Fibroblast of skin of right biceps (primary cell): ENCODE measurements around the gene FPGT.
"Not testable (repeated sequence)": the region's sequence is repeated elsewhere in the genome, so short reads cannot be mapped to it uniquely, and the experiment has no call there.

Source experiments
- DNase-seq: peaks from one replicate; pipeline ENCODE4 v3.0.0-alpha.2; 2013

Gene FPGT

DNA sequence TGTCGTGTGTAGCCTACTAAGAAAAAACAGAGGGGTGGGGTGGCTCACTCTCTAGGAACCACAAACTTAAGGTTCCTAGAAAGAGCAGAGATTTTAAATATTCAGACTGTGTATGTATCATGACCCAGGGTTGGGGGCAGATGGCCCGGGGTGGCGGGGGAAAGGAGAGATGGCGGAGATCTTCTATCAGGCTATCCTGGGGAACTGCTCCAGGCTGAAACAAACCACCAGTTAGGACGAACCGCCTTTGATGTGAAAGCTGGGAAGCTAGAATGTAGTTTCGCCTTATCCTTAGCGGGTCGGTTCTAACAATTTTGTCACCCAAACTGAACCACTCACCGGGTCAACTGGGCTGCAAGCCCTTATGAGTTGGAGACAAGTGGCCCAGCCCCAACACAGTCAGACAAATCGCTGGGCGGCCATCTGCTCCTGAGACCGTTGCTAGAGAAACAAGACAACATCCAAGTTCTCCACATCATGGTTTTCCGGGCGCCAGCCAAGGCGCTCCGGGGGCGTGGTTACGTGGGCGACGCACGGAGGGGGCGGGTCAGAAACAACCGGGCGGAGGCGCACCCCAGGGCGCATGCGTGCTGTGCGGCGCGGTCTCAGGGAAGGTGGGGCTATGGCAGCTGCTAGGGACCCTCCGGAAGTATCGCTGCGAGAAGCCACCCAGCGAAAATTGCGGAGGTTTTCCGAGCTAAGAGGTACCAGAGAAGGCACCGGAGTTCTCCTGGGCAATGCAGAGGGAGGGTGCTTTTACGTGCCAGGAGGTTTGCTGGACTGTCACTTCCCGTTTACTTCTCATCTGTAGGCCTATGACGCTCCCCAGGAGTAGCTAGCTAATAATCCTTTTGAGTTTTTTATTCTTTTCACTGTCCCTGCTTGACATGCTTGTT, at the start of gene FPGT, which contains the start of gene LRRIQ3:
TSS of gene FPGT (plus strand) at position 586 of the 896 bp plus-strand sequence. CDS start at position 623, 37 bp downstream.
TSS of gene LRRIQ3 (minus strand) at position 520 of the 896 bp plus-strand sequence. CDS start 14,492 bp downstream, outside the sequence.
- peak; percentile 93 for DNase-seq

DNA sequence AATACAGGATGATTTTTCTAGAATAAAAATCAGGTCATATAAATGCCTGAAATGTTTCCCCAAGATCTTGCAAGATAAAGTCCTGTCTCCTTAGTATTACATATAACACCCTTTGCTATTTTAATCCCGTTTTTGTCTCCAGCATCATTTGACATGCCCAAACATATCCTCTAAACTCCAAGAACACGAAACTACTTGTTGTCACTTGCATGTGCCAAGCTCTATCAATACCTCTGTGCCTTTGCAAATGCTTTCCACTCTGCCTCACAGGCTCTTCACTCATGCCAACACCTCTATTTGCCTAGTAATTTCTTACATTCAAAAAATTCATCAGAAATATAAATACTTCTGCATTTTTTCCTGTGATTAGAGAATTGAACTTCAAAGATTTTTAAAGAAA, 38.0 kb upstream of the FPGT start:
- no peak for DNase-seq

- DNase-seq: no peak
These were observed 36.5 kb upstream of the FPGT start for GRCh38 chr1:74161497-74161896.

- no peak for DNase-seq
These were observed 35.7 kb upstream of the FPGT start for GRCh38 chr1:74162333-74162732.

GRCh38 chr1:74174423-74174822, 23.6 kb upstream of the FPGT start:
- not testable (repeated sequence) for DNase-seq

GRCh38 chr1:74180490-74180889, 17.6 kb upstream of the FPGT start:
- DNase-seq: peak; percentile 20

- peak; percentile 22 for DNase-seq
These were observed 4.1 kb upstream of the FPGT start for GRCh38 chr1:74193908-74194307.

DNA sequence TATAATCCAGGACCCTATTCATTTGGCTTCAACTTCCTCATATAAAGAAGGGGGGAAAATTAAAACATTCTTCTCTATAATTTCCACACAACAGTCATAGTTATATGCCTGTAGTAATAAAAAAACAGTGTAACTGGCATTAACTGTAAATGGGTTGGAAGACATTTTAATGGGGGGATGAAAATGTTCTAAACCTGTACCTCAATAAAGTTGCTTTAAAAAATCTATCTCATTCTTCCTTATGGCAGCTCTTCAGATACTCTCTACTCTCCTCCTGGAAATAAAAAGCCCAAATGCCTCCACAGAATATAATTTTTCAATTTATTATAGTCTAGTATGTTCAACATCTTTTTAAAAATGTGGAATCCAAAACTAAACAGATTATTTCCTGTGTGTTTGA, 2.7 kb upstream of the FPGT start:
- no peak for DNase-seq

- no peak for DNase-seq
These were observed 787 bp upstream of the FPGT start for GRCh38 chr1:74197255-74197654.

DNA sequence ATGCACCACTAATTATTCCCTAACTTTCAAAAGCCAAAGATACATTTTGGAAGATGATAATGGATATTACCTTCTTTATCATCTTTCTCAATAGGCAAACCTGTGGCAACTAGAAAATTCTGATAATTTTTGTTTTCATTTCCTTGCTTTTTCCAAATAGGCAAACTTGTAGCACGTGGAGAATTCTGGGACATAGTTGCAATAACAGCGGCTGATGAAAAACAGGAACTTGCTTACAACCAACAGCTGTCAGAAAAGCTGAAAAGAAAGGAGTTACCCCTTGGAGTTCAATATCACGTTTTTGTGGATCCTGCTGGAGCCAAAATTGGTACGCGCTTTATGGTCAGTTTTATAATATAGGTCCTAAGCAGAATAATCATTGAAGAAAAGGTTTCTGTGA, 1.5 kb downstream of the FPGT start:
- DNase-seq: no peak

DNA sequence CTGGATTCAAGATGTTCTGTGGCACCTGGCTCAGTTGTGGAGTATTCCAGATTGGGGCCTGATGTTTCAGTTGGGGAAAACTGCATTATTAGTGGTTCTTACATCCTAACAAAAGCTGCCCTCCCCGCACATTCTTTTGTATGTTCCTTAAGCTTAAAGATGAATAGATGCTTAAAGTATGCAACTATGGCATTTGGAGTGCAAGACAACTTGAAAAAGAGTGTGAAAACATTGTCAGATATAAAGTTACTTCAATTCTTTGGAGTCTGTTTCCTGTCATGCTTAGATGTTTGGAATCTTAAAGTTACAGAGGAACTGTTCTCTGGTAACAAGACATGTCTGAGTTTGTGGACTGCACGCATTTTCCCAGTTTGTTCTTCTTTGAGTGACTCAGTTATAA, 7.2 kb downstream of the FPGT start:
- peak; percentile 63 for DNase-seq

DNA sequence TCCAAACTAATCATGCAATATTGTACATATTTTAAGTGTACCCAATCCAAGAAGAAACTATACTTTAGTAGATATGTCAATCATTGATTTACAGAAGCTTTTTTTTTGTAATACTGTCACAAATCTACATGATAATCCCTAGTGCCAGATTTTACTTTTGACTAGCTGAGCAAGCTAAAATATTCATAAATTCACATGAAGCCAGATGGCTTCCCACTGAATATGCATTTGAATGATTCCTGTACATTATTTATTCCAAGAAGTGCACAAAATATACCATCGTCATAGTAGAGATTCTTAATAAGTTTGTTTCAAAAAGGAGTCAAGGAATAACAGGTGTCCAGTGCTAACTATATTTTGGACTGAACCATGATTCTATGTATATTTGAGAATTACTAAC, 17.2 kb downstream of the FPGT start:
- DNase-seq: no peak

GRCh38 chr1:74222701-74223100, 24.7 kb downstream of the FPGT start:
- DNase-seq: no peak

- no peak for DNase-seq
These were observed 25.4 kb downstream of the FPGT start for GRCh38 chr1:74223453-74223852.

DNA sequence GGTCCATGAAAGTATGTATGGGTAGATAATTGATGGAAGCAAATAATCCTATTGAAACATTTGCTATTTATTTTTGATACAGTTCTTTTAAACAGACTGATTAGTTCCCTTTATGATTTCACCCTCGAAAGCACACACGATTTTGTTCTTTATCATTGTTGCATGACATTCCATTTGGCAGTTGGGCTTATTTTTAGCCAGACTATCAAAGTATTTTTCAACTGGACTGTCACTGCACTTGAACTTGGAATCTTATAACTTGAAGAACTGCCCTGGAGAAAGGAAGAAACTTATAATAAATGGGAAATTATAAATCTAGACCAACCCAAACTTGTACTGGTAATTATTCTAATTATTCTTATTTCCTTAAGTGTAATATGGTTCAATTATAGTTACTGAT, 37.1 kb downstream of the FPGT start, which contains the start of gene TNNI3K:
TSS of gene TNNI3K (plus strand) at position 235 of the 400 bp plus-strand sequence. CDS start at position 300, 65 bp downstream.
- no peak for DNase-seq

GRCh38 chr1:74236440-74236839, 38.4 kb downstream of the FPGT start:
- DNase-seq: no peak

GRCh38 chr1:74237035-74237434, 39.0 kb downstream of the FPGT start:
- DNase-seq: no peak

GRCh38 chr1:74237787-74238186, 39.7 kb downstream of the FPGT start:
- no peak for DNase-seq

- no peak for DNase-seq
These were observed 47.2 kb downstream of the FPGT start for GRCh38 chr1:74245168-74245772.

DNA sequence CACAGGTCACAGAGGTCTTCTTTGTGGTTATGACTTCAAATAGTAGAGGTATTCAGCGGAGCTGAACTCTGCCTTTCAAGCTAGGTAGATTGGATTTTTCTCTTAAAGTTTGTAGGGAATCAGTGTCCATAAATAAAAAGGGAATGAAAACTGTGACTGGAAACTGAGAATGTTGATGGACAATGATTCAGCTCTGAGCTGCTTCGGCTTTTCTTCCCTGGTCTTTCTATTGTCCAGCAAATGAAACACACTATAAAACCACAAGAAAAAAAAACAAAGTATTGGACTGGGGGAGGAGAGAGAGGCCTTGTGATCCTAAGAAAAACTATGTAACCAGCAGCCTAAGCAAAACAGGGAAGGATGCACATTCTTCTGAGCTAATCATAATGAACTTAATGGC, 48.3 kb downstream of the FPGT start:
- no peak for DNase-seq

- no peak for DNase-seq
These were observed 50.0 kb downstream of the FPGT start for GRCh38 chr1:74247881-74248528.

GRCh38 chr1:74253243-74253824, 55.3 kb downstream of the FPGT start:
- DNase-seq: not testable (repeated sequence)
